Tongue (tissue), 2 donors: Measurements from ENCODE around the gene TEAD1. TPM values are rescaled to one million over a fixed set of nuclear protein-coding genes. Genes with fewer than 3 reads are reported as not detected.

Experiments used
- DNase-seq: peaks from one replicate; pipeline ENCODE4 v3.0.0-alpha.2; 2015
- total RNA-seq: library from RNA; depleted of rRNA; stranded (reverse); fragments of >200 nt; gene quantifications from one replicate; pipeline ENCODE4 v1.2.3, GENCODE V29; 2014

TEAD1 gene
- total RNA-seq, 1 donor from 2014 or later, result 131 TPM

DNA sequence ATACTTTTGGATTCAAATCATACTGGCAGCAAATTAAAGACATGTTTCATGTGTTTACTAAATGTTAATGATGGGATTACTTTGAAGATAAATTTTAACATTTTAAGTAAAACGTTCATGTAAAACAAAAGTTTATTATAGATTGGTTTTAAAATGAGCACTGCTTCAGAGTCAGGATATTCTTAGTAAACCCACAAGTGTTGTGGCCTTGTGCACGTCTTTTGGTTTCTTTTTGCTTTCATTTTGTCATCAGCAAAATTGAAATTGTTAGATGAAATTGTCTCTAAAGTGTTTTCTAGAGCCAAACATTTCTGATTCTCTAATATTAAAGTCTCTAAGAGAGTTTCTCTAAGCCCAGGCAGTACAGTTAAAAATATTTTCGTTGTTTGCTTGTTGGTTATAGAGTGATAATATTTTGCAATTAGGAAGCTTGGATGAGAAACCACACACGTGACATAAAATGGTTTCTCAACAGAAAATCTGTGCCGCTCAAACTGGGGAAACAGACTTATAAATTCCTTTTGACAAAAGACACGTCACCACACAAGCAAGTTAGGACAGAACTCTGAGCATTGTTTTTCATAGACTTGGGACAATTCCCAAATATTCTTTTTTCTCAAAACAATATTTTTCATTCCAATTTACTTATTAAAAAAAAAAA is 164.4 kb downstream of the TEAD1 start:
- no peak for DNase-seq

DNA sequence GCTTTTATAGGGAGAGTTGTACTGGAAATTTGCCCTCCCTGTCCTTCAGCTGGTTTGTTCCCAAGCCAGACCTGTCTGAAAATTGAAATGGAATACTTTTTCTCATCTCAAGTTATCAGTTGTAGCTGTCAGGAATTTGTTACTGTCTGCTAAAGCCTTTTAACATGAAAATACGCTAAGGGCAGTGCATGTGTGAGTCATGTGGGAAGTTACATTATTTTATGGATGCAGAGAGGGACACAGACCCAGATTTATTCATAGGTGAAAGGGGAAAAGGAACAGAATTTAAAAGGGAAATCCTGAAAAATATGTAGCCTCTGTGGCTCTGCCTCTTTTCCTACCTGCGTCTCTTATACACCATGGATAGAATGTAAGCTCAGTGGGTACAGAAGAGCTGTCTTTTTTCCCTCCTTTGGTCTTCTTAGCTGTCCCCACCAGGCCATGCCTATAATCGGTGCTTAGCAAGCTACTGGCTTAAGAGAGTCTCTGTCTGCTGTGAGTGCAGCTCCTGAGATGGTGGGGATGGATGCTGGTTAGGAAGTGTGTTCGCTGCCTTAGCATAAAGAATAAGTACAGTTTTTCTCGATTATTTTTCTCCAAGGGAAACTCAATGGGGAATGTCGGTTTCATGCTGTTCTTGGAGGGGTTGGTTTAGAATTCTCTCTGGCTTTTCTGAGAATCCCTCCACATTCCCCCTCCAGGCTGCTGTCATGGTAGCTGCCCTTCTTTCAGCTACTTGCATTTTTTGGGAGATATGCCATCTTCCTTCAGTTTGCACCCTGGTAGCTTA is 166.8 kb downstream of the TEAD1 start:
- no peak for DNase-seq

DNA sequence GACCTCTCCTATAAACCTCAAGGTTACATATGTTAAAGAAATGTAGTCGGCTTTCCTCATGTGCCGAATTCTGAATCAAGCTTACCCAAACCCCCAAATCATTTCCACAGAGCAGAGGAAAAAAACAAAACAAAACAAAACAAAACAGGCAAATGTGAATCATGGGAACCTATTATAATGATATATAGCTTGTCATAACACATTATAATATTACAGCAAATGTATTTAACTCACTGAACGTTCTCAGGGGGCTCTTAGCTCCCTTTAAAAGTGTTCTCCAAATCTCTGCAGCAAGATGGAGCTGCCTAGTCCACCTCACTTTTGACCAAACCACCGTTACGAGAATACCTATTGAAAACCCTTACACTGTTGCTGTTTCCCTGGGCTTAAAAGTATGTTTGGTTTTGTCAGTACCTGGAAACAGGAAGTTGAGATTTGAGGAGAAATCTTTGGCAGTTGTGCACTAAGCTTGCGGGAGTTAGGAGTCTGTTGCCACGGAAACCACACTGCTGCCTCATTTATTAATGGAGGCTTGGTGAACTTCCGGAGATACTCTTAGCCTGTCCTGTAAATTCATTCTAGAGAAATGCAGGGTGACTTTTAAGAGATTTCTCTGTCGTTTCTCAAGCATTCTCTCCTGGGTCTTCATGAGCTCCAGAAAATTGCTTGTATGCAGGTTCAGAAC is 167.9 kb downstream of the TEAD1 start:
- peak; percentile 83 for DNase-seq

DNA sequence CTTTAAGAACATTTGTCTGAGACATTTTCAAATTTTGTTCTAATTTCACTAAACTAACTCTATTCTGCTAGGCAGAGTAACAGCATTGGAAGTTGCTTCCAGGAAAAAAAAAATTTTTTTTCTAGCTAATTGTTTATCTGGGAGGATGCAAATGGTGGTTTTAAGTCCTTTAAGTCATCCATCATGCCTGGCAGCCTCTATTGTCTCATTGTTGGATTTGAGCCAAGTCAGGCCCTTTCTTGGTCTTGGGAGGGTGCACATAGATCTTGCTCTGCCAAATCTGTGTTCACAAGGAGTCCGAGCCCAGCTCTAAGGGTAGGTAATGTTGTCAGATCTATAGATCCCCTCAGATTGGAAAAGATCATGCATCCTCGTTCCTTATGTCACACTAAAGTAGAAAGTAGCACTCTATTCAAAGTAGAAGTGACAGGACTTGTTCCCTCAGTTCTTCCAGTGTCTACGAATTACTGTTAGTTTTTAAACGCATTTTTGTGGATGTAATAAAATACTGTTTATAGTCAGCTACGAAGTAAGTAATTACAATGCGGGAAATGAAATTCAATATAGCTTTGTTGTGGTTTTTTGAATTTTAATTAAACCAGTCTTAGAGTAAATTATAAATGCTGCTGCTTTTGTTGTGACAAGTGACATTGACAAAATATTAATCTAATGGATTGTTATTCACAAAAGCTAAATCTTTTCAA is 168.9 kb downstream of the TEAD1 start:
- DNase-seq, result peak; percentile 83

DNA sequence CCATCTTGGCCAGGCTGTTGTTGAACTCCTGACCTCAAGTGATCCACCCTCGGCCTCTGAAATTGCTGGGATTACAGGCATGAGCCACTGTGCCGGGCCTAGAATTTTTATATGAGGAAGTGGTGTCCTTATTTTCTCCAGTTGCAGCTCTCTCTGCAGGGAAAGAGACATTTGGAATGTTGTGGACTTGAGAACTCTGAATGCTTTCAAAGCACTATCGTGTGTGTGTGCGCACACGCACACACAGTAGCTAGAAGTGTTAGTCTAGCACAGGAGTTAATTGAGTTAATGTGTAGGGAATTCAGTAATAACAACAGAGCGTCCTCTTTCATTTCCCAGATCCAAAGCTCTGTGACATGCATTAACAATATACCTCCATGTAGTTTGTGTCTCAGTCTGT is 170.9 kb downstream of the TEAD1 start:
- DNase-seq, result no peak

DNA sequence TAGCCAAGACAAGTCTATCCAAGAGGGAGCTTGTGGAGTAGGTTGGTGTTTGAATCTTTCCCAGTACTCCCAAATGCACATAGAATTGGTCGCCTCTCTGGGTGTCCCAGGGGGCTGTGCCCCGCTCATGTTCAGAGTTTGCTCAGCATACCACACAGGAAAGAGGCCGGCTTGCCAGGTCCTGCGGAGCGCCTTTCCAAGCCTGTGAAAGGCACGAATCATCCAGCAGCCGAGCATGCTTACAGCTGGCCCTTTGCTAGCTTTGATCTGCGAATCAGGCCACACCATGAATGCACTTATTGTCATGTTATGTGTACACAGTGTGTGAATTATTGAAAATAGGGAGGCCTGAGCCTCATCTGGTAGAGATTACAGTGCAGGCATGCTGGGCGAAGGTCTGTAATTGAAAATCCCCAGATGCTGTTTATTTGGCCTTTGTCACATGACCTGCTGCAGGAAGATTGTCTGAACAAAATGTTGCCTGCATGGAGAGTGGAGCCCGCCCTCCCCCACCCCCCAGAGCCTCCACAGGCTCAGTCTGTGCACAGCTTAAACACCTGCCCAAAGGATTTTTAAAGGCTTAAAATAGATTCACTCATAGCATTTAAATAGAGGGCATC is 171.6 kb downstream of the TEAD1 start:
- peak; percentile 81 for DNase-seq

DNA sequence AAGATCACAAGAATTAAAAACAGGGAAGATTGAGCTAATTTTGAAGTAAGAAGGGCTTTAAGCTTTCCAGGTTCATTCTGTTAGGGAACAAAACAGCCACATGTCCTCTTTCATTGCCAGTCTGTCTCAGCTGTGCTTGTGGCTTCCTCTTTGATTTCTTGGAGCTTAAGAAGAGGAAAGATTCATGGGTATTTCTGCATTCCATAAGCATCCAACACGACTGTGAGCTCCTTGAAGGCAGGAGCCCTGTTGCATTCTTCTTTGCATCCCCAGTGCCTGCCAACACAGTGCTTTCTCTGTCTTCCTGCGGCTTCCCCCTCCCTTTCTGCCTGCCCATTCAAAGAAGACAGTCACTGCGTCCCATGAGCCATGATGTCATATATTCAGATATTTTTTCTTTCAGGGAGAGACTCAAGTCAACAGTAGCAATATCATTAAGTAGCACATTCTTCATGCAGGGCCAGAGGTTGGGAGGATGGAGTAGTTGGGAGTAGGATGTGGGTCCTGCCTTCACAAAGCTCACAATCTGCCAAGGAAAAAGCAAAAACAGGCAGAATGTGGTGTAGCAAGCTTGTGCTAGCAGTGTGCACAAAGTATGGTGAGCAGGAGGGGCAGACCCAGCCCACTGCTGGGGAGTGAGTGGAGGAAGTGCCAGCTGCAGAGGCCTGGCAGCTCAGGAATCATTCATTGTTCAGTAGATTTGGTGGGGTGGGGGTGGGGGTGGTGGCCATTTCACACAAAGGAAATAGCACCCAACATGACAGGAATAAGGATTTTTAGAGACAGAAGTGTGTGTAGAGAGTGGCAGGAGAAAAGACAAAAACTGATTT is 172.8 kb downstream of the TEAD1 start:
- no peak for DNase-seq

DNA sequence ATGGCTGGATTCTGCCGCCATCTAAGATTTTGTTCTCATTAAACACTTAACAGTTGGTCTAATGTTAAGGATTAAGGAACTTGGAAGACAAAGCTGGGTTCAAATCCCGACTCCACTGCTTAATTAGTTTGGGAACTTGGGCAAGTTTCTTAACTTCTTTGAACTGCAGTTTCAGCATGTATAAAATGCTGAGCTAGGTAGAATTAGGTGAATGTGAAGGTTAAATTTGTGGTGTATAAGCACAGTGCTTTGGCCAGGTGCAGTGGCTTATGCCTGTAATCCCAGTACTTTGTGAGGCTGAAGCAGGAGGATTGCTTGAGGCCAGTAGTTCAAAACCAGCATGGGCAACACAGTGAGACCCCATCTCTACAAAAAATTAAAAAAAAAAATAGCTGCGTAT is 174.2 kb downstream of the TEAD1 start:
- DNase-seq, result no peak

DNA sequence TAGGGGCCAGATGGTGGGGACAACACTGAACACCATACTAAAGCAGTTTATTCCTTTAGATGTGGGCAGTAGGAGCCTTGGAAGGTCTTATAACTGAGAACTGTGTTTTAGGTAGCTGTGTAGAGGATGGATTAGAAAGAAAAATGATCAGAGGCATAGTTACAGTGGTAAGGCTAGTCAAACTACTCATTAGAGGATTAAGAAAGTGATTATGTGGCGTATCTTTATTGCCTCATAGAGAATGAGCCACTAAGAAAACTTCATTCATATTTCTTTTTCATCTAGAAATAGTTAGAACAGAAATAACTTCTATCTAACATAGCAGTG is 179.1 kb downstream of the TEAD1 start:
- no peak for DNase-seq

DNA sequence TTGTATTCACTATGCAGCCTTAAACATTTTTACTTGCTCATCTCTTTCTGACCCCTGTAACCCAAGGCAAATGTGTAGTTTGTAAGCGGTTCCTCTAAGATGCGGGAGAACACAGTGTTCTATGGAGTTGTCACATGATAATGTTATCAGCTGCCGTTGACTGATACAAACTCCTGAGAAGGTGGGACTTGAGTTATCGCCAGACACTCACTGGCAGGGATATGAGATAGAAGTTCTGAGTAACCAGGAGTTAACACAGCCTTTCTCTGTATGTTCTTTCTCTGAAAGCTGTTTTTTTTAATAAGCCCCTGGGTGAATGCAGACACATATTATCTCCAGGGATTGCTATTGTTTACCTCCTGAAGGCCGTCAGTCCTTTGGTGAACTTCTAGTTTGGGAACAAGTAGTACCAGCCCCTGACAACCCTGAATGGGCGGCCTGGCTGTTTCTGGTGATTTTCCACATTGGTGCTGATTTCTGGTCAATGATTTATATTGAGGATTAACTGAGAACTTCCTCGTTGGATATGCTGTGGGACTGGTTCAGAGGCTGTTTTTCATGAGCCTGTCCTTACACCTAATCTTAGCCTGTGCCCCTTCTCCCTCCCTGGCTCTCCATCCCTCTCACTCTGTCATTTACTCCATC is 179.6 kb downstream of the TEAD1 start:
- DNase-seq, result no peak

DNA sequence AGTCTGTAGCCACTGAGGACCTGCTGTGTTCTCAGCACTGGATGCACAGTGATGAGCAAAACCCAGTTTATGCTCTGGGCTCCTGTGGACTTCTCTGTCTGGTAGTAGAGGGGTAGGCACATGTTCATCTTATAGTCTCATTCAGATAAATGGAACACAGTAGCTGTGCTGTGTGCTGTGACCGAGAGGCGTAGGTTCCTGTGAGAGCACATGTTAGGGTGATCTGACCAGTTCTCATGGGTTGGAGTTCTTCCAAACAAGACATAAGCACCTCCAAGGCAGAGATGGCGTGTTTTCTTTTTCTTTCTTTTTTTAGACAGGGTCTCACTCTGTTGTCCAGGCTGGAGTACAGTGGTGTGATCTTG is 180.1 kb downstream of the TEAD1 start:
- DNase-seq, result no peak

DNA sequence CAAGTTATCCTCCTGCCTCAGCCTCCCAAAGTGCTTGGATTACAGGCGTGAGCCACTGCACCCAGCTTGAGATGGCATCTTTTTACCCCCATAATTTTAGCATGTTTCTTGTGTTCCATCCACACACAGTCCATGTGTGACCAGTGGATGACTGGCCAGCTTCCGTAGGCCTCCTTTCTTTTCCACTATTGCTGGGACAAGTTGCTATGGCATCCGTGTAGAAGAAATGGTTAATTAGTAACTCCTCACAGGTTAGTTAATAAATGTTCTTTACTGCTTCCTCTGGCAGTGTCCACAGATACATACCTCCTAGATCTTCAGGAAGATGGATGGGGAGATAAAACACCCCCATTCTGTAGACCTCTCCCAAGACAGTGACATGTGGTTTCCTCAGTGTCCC is 180.6 kb downstream of the TEAD1 start:
- no peak for DNase-seq

DNA sequence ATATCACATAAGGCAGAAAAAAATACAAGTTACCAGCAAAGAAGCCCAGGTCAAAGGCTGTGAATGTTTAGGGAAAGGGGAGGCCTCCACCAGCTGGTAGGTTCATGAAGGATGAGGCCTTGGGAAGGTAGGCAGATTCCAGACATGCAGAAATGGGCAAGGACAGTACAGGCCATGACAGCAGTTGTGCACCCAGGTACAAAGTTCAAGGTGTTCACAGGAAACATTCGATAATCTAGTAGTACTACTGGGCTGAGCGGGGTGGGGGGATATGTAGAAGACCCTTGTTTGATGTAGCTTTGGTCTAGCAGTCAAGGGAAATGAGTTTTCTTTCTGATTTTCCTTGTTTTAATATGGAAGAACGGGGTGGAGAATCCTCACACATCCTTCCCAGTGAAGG is 182.1 kb downstream of the TEAD1 start:
- DNase-seq, result no peak

DNA sequence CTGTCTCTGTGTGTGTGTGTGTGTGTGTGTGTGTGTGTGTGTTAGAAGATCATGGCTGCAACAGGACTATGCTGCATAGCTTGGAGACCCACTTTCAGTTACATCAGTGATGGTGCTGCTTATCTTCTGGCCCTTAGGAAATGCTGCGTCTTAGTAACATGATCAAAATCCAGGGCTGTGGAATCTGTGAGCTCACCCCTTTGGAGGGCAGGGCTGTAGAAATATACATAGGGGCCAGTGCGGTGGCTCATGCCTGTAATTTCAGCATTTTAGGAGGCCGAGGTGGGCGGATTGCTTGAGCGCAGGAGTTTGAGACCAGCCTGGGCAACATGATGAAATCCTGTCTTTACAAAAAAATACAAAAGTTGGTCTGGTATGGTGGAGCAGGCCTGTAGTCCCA is 183.4 kb downstream of the TEAD1 start:
- DNase-seq, result no peak

DNA sequence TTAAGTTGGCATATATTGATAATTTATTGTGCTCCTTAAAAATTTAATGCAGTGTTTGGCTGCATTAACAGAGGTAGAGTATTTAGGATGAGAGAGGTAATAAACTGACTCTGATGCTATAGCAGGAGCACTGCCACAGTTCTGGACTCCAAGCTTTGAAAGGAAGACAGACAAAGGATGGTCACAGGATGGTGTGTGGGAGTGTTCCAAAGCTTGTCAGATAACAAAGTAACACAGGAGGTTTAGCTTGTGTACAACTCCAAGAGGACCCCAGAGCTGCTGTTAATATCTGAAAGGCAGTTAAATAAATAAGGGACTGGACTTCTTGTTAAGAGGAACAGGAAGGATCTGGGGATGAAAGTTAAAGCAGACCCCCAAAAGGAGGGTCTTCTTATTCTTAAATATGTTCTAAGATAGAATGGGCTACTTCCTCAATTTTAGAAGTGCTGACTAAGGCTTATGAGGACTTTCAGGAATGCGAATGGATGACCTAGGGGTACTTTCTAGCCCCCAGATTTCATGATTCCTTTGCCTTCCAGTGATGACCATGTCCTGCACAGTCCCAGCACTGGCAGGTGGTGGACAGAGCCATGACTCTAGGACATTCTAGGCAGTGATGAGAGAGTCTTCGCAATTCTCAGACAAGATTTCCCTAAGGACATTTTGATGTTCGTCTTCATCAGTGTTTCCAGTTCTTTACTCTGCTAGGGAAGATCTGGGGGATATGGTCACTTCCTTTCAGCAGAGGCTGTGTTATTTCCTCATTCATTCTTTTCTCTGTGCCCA is 185.8 kb downstream of the TEAD1 start:
- DNase-seq, result no peak

DNA sequence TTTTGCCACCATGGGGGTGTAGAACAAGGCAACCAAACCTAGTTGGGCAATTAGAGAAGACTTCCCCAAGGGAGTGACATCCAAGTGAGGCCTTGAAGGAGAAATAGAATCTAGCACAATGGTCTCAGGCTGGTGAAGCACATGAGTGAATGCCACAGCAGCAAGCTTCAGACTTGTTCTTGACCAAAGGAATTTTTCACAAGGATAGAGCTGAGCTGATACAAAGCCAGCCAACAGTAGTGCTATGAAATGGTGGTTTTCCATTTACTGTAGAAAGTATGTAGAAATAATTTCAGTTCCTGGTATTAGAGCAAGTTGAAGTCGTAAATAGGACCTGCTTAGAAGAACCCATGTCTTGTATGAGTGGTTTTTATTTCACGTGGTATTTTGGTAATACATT is 186.6 kb downstream of the TEAD1 start:
- DNase-seq, result no peak

DNA sequence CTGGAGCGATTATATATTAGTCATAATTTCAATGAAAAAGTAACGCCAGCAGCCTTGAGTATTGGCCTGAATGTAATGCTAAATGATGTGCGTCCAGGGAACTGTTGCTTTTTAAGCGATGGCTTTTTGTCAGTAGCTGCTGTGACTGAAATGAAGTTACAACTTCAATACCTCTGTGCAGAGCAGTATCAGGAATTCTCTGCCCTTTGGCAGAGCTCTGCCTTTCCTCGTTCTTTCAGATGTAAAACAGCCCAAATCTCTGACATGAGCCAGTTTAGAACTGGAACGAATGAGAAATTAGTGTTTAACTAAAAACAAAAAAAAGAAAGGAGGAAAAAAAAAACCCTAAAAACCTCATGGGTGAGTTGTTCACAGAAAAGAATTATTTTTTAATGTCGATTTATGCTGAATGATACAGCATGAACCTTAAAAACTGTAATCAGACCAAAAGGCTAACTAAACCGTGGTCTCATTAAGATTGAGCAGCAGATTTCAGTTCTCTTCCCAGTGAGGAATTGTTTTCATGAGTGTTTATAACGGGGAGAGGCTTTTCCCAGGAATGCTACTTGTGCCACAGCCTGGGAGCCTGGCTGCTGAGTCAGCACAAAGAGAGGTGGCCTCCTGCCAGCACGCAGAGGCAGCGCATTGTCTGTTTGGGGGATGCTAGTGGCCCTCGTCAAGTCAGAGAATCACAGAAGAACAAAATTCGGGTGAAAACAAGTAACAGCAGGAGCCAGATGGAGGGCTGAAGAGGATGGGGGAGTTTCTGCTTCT is 188.7 kb downstream of the TEAD1 start:
- peak; percentile 84 for DNase-seq

DNA sequence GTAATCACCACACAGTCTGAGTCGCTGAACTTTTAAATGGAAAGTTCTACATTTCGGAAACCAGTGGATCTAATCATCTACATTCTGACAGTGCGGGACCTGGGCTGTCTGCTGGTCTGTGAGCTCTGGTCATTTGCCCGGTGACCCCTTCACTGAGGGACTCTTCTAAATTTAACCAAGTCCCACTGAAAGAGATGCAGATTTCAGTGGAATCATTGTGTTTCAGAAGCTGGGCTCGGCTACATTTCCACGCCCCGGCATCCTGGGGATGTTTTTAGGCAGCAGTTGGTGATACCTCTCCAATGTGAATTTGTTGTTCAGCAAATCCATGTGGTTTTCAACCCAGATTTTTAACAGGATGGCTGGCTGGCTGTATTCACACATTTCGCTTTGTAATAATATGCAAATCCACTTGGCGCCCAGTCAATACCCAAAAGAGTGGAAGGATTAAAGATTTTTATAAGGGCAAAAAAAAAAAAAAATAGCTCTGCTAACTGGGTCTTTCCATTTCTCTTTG is 189.4 kb downstream of the TEAD1 start:
- DNase-seq, result no peak
